GM15510 (cell line): ENCODE data around the gene ABR.

Source experiments
- POLR2A ChIP-seq: IDR thresholded peaks from 3 replicates; pipeline ENCODE4 v1.6.1; 2011; ENCODE audit warnings: borderline replicate concordance; ENCODE audit not compliant: insufficient read length; ENCODE audit errors: extremely low read depth

Gene ABR

GRCh38 chr17:1124896-1125787 is 54.6 kb downstream of the ABR start:
- TF ChIP-seq POLR2A, result no peak

GRCh38 chr17:1123921-1124715 is 55.7 kb downstream of the ABR start:
- no peak for TF ChIP-seq POLR2A

- no peak for TF ChIP-seq POLR2A
These were observed 56.4 kb downstream of the ABR start for GRCh38 chr17:1123393-1123831.

GRCh38 chr17:1122533-1123392 is 57.0 kb downstream of the ABR start:
- no peak for TF ChIP-seq POLR2A

- TF ChIP-seq POLR2A, result no peak
These were observed 59.0 kb downstream of the ABR start for GRCh38 chr17:1120596-1121441.

- TF ChIP-seq POLR2A, result no peak
These were observed 59.9 kb downstream of the ABR start for GRCh38 chr17:1119924-1120323.

- TF ChIP-seq POLR2A, result no peak
These were observed 63.2 kb downstream of the ABR start for GRCh38 chr17:1116602-1117001.

GRCh38 chr17:1112875-1113274 is 66.9 kb downstream of the ABR start:
- no peak for TF ChIP-seq POLR2A

GRCh38 chr17:1111599-1112443 is 68.0 kb downstream of the ABR start:
- TF ChIP-seq POLR2A, result no peak

GRCh38 chr17:1110862-1111598 is 68.8 kb downstream of the ABR start:
- TF ChIP-seq POLR2A, result no peak

GRCh38 chr17:1110541-1110861 is 69.3 kb downstream of the ABR start:
- no peak for TF ChIP-seq POLR2A
